IMR-90 (cell line): ENCODE data around the gene XYLB. TPM values are rescaled to one million over a fixed set of nuclear protein-coding genes. Genes with fewer than 3 reads are reported as not detected.

ENCODE experiments used
- ATAC-seq: fragments of 200-7000 bp; cut with Tn5 transposase; 2 replicates; pipeline ENCODE4 v1.9.1; 2020; ENCODE audit warnings: low read depth, mild to moderate bottlenecking, moderate library complexity
- BruUV-seq: library from RNA; stranded (reverse); fragments of 400-500 nt; replicated peaks from 2 replicates; lab custom pipeline; 2021; lab: Mats Ljungman, UMichigan
- CTCF ChIA-PET: fragments of 300-600 bp; formaldehyde crosslinking; extraction: SDS; loops from one replicate; lab custom pipeline; 2021; ENCODE audit warnings: antibody characterized with exemption; lab: Yijun Ruan, JAX
- POLR2A ChIA-PET: fragments of 300-600 bp; sonication (Branson Sonifier 250); formaldehyde crosslinking; loops from one replicate; lab custom pipeline; 2022; ENCODE audit warnings: antibody characterized with exemption; ENCODE audit not compliant: unreplicated experiment; lab: Charles Lee
- DNase-seq: peaks from one replicate; pipeline ENCODE4 v3.0.0; 2013
- H2AFZ ChIP-seq: replicated peaks from 2 replicates; pipeline ENCODE3; 2013; ENCODE audit warnings: low read length, mild to moderate bottlenecking; ENCODE audit not compliant: poor library complexity
- H2AK5ac ChIP-seq: 2 replicates; pipeline ENCODE4 v1.6.1; 2013; ENCODE audit warnings: low read depth, low read length, inconsistent platforms
- H2AK9ac ChIP-seq: replicated peaks from 2 replicates; pipeline ENCODE3; 2013; ENCODE audit warnings: mild to moderate bottlenecking, low read depth, low read length, moderate library complexity; ENCODE audit not compliant: poor library complexity
- H2BK120ac ChIP-seq: 2 replicates; pipeline ENCODE4 v1.6.1; 2013; ENCODE audit warnings: low read depth, low read length, inconsistent platforms
- H2BK15ac ChIP-seq: 3 replicates; pipeline ENCODE4 v1.6.1; 2013; ENCODE audit warnings: low read depth, low read length, inconsistent platforms
- H2BK20ac ChIP-seq: 2 replicates; pipeline ENCODE4 v1.6.1; 2013; ENCODE audit warnings: low read depth, mild to moderate bottlenecking, inconsistent platforms, low read length, moderate library complexity
- H2BK5ac ChIP-seq: 2 replicates; pipeline ENCODE4 v1.6.1; 2013; ENCODE audit warnings: mild to moderate bottlenecking, low read depth, low read length, inconsistent platforms; ENCODE audit not compliant: poor library complexity, severe bottlenecking
- H3K14ac ChIP-seq: replicated peaks from 2 replicates; pipeline ENCODE4 v1.6.1; 2013; ENCODE audit warnings: low read depth, low read length, inconsistent platforms
- H3K18ac ChIP-seq: 2 replicates; pipeline ENCODE4 v1.6.1; 2013; ENCODE audit warnings: low read depth, low read length, control low read depth
- H3K23ac ChIP-seq: 2 replicates; pipeline ENCODE4 v1.6.1; 2013; ENCODE audit warnings: low read depth, low read length, inconsistent platforms
- H3K27ac ChIP-seq: 2 replicates; pipeline ENCODE4 v1.5.1; 2013; ENCODE audit warnings: mild to moderate bottlenecking, control low read depth, low read length; ENCODE audit not compliant: insufficient read depth
- H3K27me3 ChIP-seq: 2 replicates; pipeline ENCODE4 v1.6.1; 2013; ENCODE audit warnings: low read length; ENCODE audit not compliant: control insufficient read depth, insufficient read depth
- H3K36me3 ChIP-seq: 2 replicates; pipeline ENCODE4 v1.6.1; 2013; ENCODE audit warnings: low read length, mixed read lengths; ENCODE audit not compliant: control insufficient read depth, insufficient read depth
- H3K4ac ChIP-seq: 2 replicates; pipeline ENCODE4 v1.6.1; 2013; ENCODE audit warnings: low read depth, low read length, inconsistent platforms
- H3K4me1 ChIP-seq: 2 replicates; pipeline ENCODE4 v1.6.1; 2013; ENCODE audit warnings: low read length, mixed read lengths; ENCODE audit not compliant: control insufficient read depth, insufficient read depth
- H3K4me2 ChIP-seq: 2 replicates; pipeline ENCODE4 v1.6.1; 2013; ENCODE audit warnings: low read depth, mild to moderate bottlenecking, control low read depth, low read length, moderate library complexity
- H3K4me3 ChIP-seq: 2 replicates; pipeline ENCODE4 v1.5.1; 2013; ENCODE audit warnings: low read depth, mild to moderate bottlenecking, control low read depth, low read length, moderate library complexity; ENCODE audit not compliant: insufficient read depth
- H3K56ac ChIP-seq: 2 replicates; pipeline ENCODE4 v1.6.1; 2013; ENCODE audit warnings: low read length, inconsistent platforms; ENCODE audit not compliant: insufficient read depth; ENCODE audit errors: extremely low read depth
- H3K79me1 ChIP-seq, 2 experiments: 2 replicates each; pipeline ENCODE4 v1.6.1; 2013; ENCODE audit warnings: low read length in 2 of 2, inconsistent platforms in 1 of 2, low read depth in 1 of 2
- H3K9ac ChIP-seq: 2 replicates; pipeline ENCODE4 v1.6.1; 2013; ENCODE audit warnings: low read depth, low read length, control low read depth
- H3K9me1 ChIP-seq: 2 replicates; pipeline ENCODE4 v1.6.1; 2013; ENCODE audit warnings: low read length, inconsistent platforms; ENCODE audit not compliant: insufficient read depth
- H3K9me3 ChIP-seq: 2 replicates; pipeline ENCODE4 v1.6.1; 2013; ENCODE audit warnings: low read length; ENCODE audit not compliant: control insufficient read depth, insufficient read depth
- H4K20me1 ChIP-seq: 2 replicates; pipeline ENCODE4 v1.6.1; 2013; ENCODE audit warnings: low read length, inconsistent platforms; ENCODE audit not compliant: insufficient read depth
- H4K5ac ChIP-seq: 2 replicates; pipeline ENCODE4 v1.6.1; 2013; ENCODE audit warnings: mild to moderate bottlenecking, low read depth, low read length, control low read depth
- H4K8ac ChIP-seq, 2 experiments: 2 replicates each; pipeline ENCODE4 v1.6.1; 2013; ENCODE audit warnings: low read depth in 2 of 2, low read length in 2 of 2, control low read depth in 1 of 2, inconsistent platforms in 1 of 2
- H4K91ac ChIP-seq: 2 replicates; pipeline ENCODE4 v1.6.1; 2013; ENCODE audit warnings: low read depth, low read length, inconsistent platforms; ENCODE audit not compliant: insufficient read depth
- BHLHE40 ChIP-seq: fragments of 150-350 bp; IDR thresholded peaks from 2 replicates; pipeline ENCODE4 v1.6.1; 2016; ENCODE audit warnings: mild to moderate bottlenecking, low read depth, low read length
- CEBPB ChIP-seq: IDR thresholded peaks from 2 replicates; pipeline ENCODE4 v1.6.1; 2012; ENCODE audit warnings: low read depth, low read length, improper control_type of control experiment
- CHD1 ChIP-seq: IDR thresholded peaks from 2 replicates; pipeline ENCODE4 v1.6.1; 2012; ENCODE audit warnings: low read depth, low read length, improper control_type of control experiment
- FOS ChIP-seq: fragments of 150-350 bp; IDR thresholded peaks from 2 replicates; pipeline ENCODE4 v1.6.1; 2016; ENCODE audit warnings: low read depth, low read length
- MAFK ChIP-seq: IDR thresholded peaks from 2 replicates; pipeline ENCODE4 v1.6.1; 2012; ENCODE audit warnings: low read depth, low read length, improper control_type of control experiment
- MAZ ChIP-seq: IDR thresholded peaks from 2 replicates; pipeline ENCODE4 v1.6.1; 2012; ENCODE audit warnings: low read depth, mild to moderate bottlenecking, low read length, improper control_type of control experiment, moderate library complexity, borderline replicate concordance
- MXI1 ChIP-seq: IDR thresholded peaks from 2 replicates; pipeline ENCODE4 v1.6.1; 2012; ENCODE audit warnings: low read depth, mild to moderate bottlenecking, low read length, moderate library complexity, borderline replicate concordance
- RAD21 ChIP-seq: IDR thresholded peaks from 2 replicates; pipeline ENCODE4 v1.6.1; 2012; ENCODE audit warnings: low read length, improper control_type of control experiment
- RCOR1 ChIP-seq: IDR thresholded peaks from 2 replicates; pipeline ENCODE4 v1.6.1; 2012; ENCODE audit warnings: mild to moderate bottlenecking, low read length, improper control_type of control experiment; ENCODE audit not compliant: insufficient replicate concordance
- RFX5 ChIP-seq: IDR thresholded peaks from 2 replicates; pipeline ENCODE4 v1.8.0; 2012; ENCODE audit warnings: low read depth, mild to moderate bottlenecking, low read length, moderate library complexity
- WGBS, 2 experiments: methylation state at CpG; one replicate each; pipeline versions ENCODE4 v1.1.5 to v1.1.7; 2013; ENCODE audit warnings: missing lambda C conversion rate in 2 of 2; ENCODE audit not compliant: insufficient read length in 1 of 2; ENCODE audit errors: extremely low coverage in 2 of 2; 5-methylcytosine and 5-hydroxymethylcytosine counted together
- dilution Hi-C: fragments of 300-500 bp; cut with HindIII; formaldehyde crosslinking; loops from one replicate; pipeline ENCODE4 v1.14.3; 2018; ENCODE audit warnings: low sequenced_read_pairs; ENCODE audit not compliant: unreplicated experiment
- in situ Hi-C: fragments of 300-500 bp; cut with MboI; formaldehyde crosslinking; loops from 3 replicates; pipeline ENCODE4 v1.14.3; 2019; ENCODE audit warnings: low sequenced_read_pairs, inconsistent platforms, mixed read lengths
- intact Hi-C: fragments of 100-400 bp; cut with micrococcal nuclease; formaldehyde crosslinking; loops from 2 replicates; pipeline ENCODE4 v1.10.0; 2022
- polyA plus RNA-seq, 3 experiments: library from polyadenylated mRNA; depleted of rRNA; stranded (reverse); fragments of >200 nt; gene quantifications; 2 replicates each; pipeline ENCODE4 v1.2.3, GENCODE V29; 2012; ENCODE audit warnings: low replicate concordance in 1 of 3
- total RNA-seq: library from RNA; depleted of rRNA; stranded (reverse); fragments of >200 nt; gene quantifications from 2 replicates; pipeline ENCODE4 v1.2.3, GENCODE V29; 2012
- TF ChIP-seq, protein P1 (sequence below): conservative IDR thresholded peaks from 2 replicates; pipeline ENCODE4 v1.5.1; 2012; ENCODE audit warnings: mild to moderate bottlenecking, low read depth, low read length, improper control_type of control experiment

The XYLB gene
- total and polyA plus RNA-seq, 2 of the 4 experiments (the other 2 are of a cell fraction), result 3.0 to 3.4 TPM

DNA sequence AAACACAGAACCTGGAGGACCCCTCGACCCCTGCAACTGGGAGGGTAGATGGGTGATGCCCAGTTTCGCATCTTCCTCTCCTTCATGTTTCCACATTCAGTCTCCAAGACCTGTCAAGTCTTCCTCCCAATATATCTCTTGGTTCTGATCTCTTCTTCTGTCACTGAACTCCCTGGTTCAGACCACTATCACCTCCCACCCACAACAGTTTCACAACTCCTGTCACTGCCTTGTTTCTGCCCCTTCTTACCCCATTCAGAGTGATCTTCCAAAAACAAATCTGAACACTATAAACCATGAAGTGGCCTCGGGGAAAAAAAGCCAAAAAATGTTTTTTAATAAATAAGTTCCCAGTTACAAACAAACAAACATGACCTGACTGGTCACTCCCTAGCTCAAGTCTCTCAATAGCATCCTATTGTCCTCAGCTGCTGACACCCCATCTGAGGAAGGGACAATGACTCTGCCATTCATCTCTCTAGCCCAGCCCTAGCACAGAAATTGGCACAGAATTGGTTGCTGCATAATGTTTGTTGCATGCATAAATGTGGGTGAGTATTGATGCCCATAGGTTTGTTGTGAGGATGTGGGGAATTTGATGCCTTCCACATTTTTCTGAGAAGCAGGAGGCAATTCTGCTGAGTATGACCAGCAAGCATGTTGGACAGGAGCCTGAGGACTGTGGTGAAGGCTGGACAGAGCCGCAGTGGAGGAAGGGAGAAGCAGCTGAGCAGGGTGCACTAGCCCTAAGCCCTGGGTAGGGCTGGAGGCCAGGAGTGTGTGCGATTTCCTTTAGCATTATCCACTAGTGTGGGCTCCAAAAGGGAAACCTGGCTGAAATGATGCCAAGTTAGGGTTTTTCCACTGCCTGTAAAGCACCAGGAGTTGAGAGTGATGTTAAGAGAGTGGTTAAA, 12.2 kb upstream of the XYLB start (continued):
- TF ChIP-seq, protein P1, sequence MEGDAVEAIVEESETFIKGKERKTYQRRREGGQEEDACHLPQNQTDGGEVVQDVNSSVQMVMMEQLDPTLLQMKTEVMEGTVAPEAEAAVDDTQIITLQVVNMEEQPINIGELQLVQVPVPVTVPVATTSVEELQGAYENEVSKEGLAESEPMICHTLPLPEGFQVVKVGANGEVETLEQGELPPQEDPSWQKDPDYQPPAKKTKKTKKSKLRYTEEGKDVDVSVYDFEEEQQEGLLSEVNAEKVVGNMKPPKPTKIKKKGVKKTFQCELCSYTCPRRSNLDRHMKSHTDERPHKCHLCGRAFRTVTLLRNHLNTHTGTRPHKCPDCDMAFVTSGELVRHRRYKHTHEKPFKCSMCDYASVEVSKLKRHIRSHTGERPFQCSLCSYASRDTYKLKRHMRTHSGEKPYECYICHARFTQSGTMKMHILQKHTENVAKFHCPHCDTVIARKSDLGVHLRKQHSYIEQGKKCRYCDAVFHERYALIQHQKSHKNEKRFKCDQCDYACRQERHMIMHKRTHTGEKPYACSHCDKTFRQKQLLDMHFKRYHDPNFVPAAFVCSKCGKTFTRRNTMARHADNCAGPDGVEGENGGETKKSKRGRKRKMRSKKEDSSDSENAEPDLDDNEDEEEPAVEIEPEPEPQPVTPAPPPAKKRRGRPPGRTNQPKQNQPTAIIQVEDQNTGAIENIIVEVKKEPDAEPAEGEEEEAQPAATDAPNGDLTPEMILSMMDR, result no peak
- no peak for TF ChIP-seq MAFK

DNA sequence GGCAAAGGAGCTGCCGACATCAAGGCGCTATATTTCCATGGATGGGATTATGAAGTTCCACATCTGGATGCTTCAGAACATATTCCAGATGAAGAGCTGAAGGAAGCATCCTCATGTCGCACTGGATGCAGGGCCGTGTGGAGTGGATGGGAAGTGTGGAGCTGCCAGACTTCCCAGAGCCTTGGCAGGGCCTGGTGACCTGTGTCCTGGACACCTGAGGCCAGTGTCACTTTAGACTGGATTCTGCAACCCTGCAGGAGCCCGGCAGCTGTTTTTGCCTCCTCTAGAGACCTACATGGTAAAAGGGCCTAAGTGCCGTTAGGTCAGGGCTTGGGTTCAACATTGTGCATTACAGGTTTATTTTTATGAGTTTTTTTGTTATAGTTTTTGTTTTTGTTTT, 11.3 kb upstream of the XYLB start:
- H3K4me2 ChIP-seq, result no peak overlapping the region
- no peak overlapping the region for H4K8ac ChIP-seq
- H3K4ac ChIP-seq, result no peak overlapping the region
- no peaks in the 10 kb centered on the region for H3K9me3 ChIP-seq
- 100% methylated on average over 2 of the region's 6 CpGs; no CpG with 5 or more reads in 1 of the 2 experiments for WGBS, 2 experiments
- dilution Hi-C loops, result no loop called here
- no peak overlapping the region for H3K18ac ChIP-seq
- no peak overlapping the region for H2AK9ac ChIP-seq
- peaks cover 7% of the 10 kb centered on the region for H3K27me3 ChIP-seq
- H3K4me3 ChIP-seq, result no peak overlapping the region
- no peaks in the 10 kb centered on the region for H3K36me3 ChIP-seq
- ChIA-PET CTCF (interaction anchor here (1.9 kb wide), 1 partner anchor 11 kb away, joined by 10 read pairs; the partner anchor contains the start of gene XYLB), POLR2A (no interaction called here)
- no TSS peak for BruUV-seq
- H4K5ac ChIP-seq, result no peak overlapping the region
- no peak overlapping the region for H4K91ac ChIP-seq
- no peak for DNase-seq
- H3K4me1 ChIP-seq, result peaks cover 1% of the 10 kb centered on the region; the same call in 1 of the 2 replicates
- ATAC-seq, result no peak
- intact Hi-C loops, result no loop called here
- no peaks in the 10 kb centered on the region for H3K79me1 ChIP-seq
- H2BK5ac ChIP-seq, result no peak overlapping the region
- no peak overlapping the region for H3K9ac ChIP-seq
- in situ Hi-C loops, result no loop called here
- no peak overlapping the region for H2BK15ac ChIP-seq
- no peak overlapping the region for H2BK20ac ChIP-seq
- H3K27ac ChIP-seq, result no peak overlapping the region
- H2BK120ac ChIP-seq, result no peak overlapping the region
- H4K20me1 ChIP-seq, result no peaks in the 10 kb centered on the region
- H2AFZ ChIP-seq, result peak overlapping the region; percentile 34
- no peak overlapping the region for H3K14ac ChIP-seq
- H3K56ac ChIP-seq, result no peak overlapping the region
- no peak overlapping the region for H2AK5ac ChIP-seq
- H3K9me1 ChIP-seq, result no peaks in the 10 kb centered on the region
- no peak overlapping the region for H3K23ac ChIP-seq
- no peak for TF ChIP-seq MAZ
- no peak for TF ChIP-seq RCOR1
- no peak for TF ChIP-seq BHLHE40
- TF ChIP-seq FOS, result no peak
- TF ChIP-seq CEBPB, result no peak
- no peak for TF ChIP-seq RAD21
- no peak for TF ChIP-seq RFX5
- TF ChIP-seq MXI1, result no peak
- no peak for TF ChIP-seq CHD1
- TF ChIP-seq, protein P1, result no peak
